NT2/D1 (cell line): ENCODE measurements around the gene ZNF839.

Experiments used
- SUZ12 ChIP-seq: IDR thresholded peaks from 2 replicates; pipeline ENCODE4 v1.6.1; 2011; ENCODE audit not compliant: insufficient read length, insufficient read depth; ENCODE audit errors: extremely low read depth
- YY1 ChIP-seq: IDR thresholded peaks from 2 replicates; pipeline ENCODE4 v1.6.1; 2011; ENCODE audit not compliant: insufficient read length, insufficient read depth
- ZNF274 ChIP-seq: IDR thresholded peaks from 2 replicates; pipeline ENCODE4 v1.6.1; 2011; ENCODE audit warnings: mild to moderate bottlenecking, low read depth, low read length

DNA sequence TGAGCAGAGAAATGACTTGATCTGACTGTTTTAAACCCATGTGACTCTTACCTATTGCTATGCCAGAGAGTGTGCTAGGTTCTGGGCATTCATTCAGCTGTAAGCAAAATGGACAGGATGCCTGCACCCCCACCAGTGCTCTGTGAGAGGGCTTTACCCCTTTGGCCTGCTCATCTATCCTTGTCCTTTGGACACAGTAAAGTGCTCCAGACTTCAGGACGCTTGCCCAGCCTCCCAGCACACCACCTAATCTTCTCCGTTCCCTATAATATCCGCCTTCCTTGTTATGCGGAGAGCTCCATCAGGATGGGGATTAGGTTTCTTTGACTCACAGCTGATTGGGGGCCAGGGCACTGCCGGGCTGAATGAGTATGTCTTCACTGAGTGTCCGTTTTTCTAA lies 4.4 kb upstream of the ZNF839 start:
- no peak for TF ChIP-seq ZNF274
- no peak for TF ChIP-seq SUZ12
- TF ChIP-seq YY1: no peak
